GM19351 (cell line): ENCODE measurements around the gene SNCAIP.

Experiments used
- ATAC-seq: cut with Tn5 transposase; IDR thresholded peaks from one replicate; pipeline ENCODE4 v1.9.1; 2021; ENCODE audit warnings: mild to moderate bottlenecking, moderate library complexity; ENCODE audit not compliant: unreplicated experiment

SNCAIP gene

GRCh38 chr5:122311961-122312590, at the start of gene SNCAIP:
Gene SNCAIP, plus strand, starts transcription at chr5:122312237. Its CDS starts 78,898 bp downstream, at chr5:122391135.
- ATAC-seq = peak; percentile 75

GRCh38 chr5:122263352-122264030, 48.5 kb upstream of the SNCAIP start:
- ATAC-seq = no peak

GRCh38 chr5:122264610-122265009, 47.4 kb upstream of the SNCAIP start:
- no peak for ATAC-seq

GRCh38 chr5:122267185-122267584, 44.9 kb upstream of the SNCAIP start:
- ATAC-seq = no peak

GRCh38 chr5:122273696-122274095, 38.3 kb upstream of the SNCAIP start:
- ATAC-seq = no peak

- no peak for ATAC-seq
Observed at GRCh38 chr5:122283592-122283991, 28.4 kb upstream of the SNCAIP start.

DNA sequence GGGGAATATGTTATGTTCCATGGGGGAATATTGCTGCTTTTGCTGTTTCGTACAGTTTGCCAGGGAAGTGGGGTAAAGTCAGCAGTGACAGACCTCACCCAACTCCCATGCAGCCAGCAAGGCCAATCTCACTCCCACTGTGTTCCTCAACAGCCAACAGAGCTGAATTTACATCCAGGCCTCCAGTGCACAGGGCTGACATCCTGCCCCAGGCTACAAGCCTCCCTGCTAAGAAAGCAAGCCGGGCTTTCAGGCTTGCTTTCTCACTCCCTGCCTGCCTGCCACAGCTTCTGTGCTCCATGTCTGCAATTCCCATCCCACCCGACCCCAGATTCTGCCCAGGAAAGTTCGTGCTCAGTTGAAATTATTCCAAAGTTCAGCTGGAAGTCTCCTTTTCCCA, 25.5 kb upstream of the SNCAIP start:
- no peak for ATAC-seq

DNA sequence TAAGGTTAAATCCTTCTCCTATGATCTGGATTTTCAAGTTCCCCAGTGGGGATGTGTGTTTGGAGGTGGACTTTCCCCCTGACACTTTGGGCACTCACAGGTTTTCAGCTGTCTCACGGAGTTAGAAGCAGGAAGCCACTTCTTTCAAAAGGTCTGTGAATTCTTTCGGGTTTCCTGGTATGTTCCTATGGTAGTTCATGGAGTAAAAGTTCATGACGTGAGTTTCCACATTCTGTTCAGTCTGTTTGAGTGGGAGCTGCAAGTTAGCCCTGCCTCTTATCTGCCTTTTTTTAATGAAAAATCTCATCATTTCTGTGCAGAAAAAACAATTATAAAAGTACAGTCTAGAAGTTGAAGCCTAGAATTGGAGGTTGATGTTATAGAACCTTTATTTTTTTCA, 24.9 kb upstream of the SNCAIP start:
- no peak for ATAC-seq

DNA sequence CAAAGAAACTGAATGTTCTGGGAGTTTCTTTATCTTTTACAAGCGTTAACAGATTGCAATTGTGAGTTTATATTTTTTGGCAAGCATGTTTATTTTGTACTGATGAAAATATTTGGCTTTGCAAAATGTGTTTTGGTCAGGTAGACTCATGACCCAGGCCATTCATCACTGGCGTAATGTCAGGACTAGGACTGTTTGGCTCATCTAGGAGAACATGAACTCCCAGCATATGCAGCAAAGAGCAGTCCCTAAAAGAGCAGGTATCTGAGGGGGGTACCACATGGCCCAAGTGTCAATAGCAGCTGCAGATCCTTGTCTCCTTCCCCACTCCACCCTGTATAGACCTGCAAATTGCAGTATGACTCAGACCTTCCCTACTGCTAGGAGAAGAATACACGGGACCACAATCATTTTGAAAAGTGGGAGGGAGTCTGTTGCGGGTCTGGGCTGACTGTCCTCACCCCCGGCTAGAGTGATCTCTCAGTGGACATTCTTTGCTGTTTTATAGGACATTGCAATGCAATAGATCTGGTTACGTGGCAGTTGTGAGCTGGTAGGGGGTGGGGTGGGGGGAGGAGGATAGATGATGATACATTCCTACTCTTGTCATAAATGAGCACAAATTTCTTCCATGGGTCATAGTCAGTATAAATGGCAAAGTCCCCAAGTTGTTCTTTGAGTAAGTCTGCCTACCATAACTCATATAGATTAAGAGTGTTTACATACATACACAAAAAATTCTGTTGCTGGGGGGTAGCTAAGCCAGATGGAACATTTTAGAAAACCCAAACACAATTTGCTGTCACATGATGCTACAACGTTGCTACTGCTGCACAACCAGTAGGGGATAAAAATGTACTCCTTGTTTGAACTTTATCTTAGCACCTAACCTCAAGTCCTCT, 20.8 kb upstream of the SNCAIP start:
- ATAC-seq = no peak

DNA sequence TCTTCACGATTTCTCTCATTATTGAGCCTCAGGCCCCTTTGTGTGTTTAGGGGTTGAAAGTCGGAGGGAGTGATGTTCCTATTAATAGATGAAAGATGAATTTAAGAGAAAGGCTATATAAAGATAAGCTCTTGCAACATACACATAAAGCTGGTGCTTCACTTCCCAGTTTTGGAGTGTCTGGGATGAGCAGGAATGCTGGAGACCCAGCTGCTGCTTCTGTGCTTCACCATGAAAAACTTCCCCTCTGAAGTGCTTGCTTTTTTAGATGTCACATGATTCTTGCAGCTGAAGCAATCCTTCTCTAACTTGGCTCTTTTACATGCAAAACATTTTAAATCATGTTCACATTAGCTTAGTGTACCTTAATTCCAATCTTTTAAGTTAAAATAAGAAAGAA, 19.7 kb upstream of the SNCAIP start:
- ATAC-seq = no peak

GRCh38 chr5:122295138-122295537, 16.9 kb upstream of the SNCAIP start:
- ATAC-seq = peak; percentile 44

- ATAC-seq = no peak
Observed at GRCh38 chr5:122296871-122297270, 15.2 kb upstream of the SNCAIP start.

- peak; percentile 87 for ATAC-seq
Observed at GRCh38 chr5:122297587-122298298, 14.3 kb upstream of the SNCAIP start.

DNA sequence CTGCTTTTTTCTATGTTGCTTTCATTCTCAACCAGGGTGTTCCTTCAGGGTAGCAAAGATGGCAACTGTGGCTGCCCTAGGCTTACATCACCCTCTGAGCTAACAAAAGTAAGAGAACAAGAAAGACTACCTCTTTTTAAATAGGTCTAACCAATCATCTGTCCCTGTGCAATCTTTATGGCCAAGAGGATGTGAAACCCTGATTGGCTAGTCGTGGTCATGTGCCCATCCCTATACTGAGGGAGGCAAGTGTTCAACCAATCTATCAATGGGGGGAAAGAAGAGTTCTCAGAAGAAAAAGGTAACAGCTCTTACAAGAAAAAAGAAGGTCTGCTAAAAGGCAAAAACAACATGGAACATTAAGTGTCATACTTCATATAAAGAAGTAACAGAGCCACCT, 11.7 kb upstream of the SNCAIP start:
- ATAC-seq = peak; percentile 33

DNA sequence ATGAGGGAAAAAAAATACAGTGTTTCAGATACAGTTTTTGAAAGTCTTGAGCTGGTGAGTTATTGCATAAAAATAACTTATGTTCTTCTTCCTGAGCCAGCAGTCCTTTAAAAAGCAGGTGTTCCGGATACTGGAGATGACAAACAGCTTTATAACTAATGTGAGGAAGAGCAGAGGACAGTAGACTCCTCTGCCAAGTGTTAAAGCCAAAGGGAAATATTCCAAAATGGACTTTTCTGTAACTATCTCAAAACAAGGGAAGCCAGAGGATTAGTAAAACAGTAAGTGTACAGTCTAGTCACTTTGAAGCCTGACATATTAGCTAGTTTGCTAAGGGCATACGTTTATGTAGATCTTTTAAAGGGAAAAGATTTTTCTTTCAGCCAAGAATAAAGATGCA, 11.0 kb upstream of the SNCAIP start:
- ATAC-seq = no peak

DNA sequence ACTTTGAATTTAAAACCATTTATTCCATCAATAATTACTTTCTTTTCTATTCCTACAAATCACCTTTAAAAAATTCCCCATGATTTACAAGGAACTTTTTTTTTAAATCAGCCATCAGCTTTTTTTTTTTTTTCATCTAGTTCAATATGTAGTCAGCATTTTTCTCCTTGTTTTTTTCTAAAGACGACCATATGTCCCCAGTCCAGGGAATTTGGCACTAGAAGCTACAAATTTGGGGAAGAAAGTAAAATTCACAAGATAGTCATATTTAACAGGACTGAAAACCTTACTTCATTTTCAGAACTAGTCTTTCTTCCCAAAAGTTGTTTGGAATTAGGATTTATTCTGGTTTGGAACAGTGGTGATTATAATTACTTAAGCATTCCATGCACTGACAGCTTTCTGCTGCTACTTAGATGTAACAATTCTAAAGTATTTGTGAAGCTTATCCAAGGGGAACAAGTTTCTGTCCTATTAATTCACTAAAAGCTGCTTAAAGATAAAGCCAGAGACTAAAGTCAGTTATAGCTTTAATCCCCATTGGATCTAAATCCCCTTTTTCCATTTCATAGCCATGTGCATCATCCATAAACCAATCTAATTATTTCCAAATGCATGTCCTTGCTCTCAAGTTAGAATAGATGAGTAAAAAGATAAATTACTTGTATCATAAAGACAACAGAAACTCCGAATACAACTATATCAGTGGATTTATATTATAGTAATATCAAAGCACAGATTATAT, 7.4 kb upstream of the SNCAIP start:
- no peak for ATAC-seq

DNA sequence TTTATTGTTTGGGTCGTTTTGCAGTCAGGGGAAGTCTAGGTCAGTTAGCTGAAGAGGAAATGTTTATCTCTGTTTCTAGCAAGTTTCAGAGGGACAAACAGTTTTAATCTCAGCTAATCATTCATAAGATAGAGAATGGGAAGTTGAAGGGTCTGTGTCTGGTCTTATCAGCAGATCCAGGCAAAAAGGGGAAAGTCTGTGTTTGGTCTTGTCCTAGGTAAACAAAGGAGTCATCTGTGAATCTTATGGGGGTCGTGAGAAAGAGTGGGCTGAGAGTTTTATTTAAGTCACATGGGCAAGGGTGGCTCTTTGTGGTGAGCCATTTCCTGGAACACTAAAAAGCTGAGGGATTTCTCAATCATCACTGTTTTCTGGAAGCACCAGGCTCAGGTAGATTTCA, 5.6 kb upstream of the SNCAIP start:
- no peak for ATAC-seq

GRCh38 chr5:122310889-122311288, 1.1 kb upstream of the SNCAIP start:
- no peak for ATAC-seq

DNA sequence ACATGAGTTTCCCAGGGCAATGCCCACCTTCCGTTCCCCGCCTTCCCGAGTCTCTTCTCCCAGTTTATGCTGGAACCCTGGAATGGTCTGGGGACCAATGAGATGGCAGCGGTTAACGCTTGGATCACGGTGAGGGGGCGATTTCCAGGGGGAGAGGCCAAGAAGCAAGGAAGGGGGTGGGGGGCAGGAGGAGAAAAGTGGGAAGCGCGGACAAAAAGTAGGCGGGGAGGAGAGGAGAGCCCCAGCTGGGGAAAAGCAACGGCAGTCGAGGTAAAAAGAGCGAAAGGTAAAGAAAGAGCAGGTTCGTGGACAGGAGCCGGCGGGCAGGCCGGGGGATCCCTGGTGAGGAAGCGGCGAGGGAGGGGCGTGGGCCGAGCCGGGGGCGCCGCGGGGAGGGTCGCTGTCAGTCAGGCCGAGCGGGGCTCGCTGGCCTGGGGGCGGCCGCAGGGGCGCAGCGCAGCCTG, 508 bp upstream of the SNCAIP start:
- ATAC-seq = peak; percentile 5
